Spleen (tissue), 11 donors: ENCODE data around the gene MUS81. TPM values are rescaled to one million over a fixed set of nuclear protein-coding genes. Genes with fewer than 3 reads are reported as not detected.

ENCODE experiments used
- DNase-seq: peaks from one replicate; pipeline ENCODE4 v3.0.0-alpha.2; 2020
- H3K27ac ChIP-seq, 8 donors: fragments of 200-600 bp; sonication (generic) in 7 of 8; 1 replicate in 4 of 8; 2 replicates in 4 of 8; pipeline versions ENCODE4 v1.5.0 to v1.8.0; 2016 to 2021; ENCODE audit warnings: inconsistent platforms in 4 of 8, mild to moderate bottlenecking in 4 of 8, moderate library complexity in 1 of 8
- H3K27me3 ChIP-seq, 7 donors: fragments of 200-600 bp; sonication (generic) in 6 of 7; replicated peaks in 1 of 7; 1 replicate in 4 of 7; 2 replicates in 3 of 7; pipeline versions ENCODE4 v1.5.0 to v1.8.0; 2016 to 2021; ENCODE audit warnings: inconsistent platforms in 3 of 7, mild to moderate bottlenecking in 1 of 7
- H3K36me3 ChIP-seq, 6 donors: fragments of 200-600 bp; sonication (generic) in 5 of 6; 1 replicate in 4 of 6; 2 replicates in 2 of 6; pipeline versions ENCODE4 v1.5.0 to v1.8.0; 2016 to 2021; ENCODE audit warnings: inconsistent platforms in 2 of 6
- H3K4me1 ChIP-seq, 6 donors: fragments of 200-600 bp; sonication (generic) in 5 of 6; 1 replicate in 3 of 6; 2 replicates in 3 of 6; pipeline versions ENCODE4 v1.5.0 to v1.8.0; 2016 to 2021; ENCODE audit warnings: inconsistent platforms in 3 of 6
- H3K4me3 ChIP-seq, 8 donors: fragments of 200-600 bp; sonication (generic) in 7 of 8; 1 replicate in 4 of 8; 2 replicates in 4 of 8; pipeline versions ENCODE4 v1.5.0 to v1.8.0; 2016 to 2021; ENCODE audit warnings: inconsistent platforms in 4 of 8, mild to moderate bottlenecking in 4 of 8, moderate library complexity in 2 of 8
- H3K9me3 ChIP-seq, 8 donors: fragments of 200-600 bp; sonication (generic) in 7 of 8; 1 replicate in 4 of 8; 2 replicates in 4 of 8; pipeline versions ENCODE4 v1.5.0 to v1.8.0; 2016 to 2021; ENCODE audit warnings: inconsistent platforms in 4 of 8
- POLR2A ChIP-seq, 3 donors: fragments of 450-650 bp; IDR thresholded peaks; one replicate each; pipeline ENCODE4 v1.5.1; 2017; ENCODE audit warnings: antibody characterized with exemption in 3 of 3, mild to moderate bottlenecking in 1 of 3
- POLR2AphosphoS5 ChIP-seq, 3 donors: sonication (generic); formaldehyde crosslinking; IDR thresholded peaks; one replicate each; pipeline ENCODE4 v1.5.1; 2017; ENCODE audit warnings: antibody characterized with exemption in 3 of 3
- WGBS, 5 donors: extraction: QIAGEN DNeasy Blood & Tissue Kit in 3 of 5; methylation state at CpG; one replicate each; pipeline versions ENCODE4 v1.1.5 to v1.1.7; 2013 to 2018; 5-methylcytosine and 5-hydroxymethylcytosine counted together
- intact Hi-C: fragments of 100-400 bp; cut with DNase I; formaldehyde crosslinking; loops from one replicate; pipeline ENCODE4 v1.15.0; 2023; ENCODE audit warnings: low total_unique reads
- polyA plus RNA-seq, 3 donors: library from polyadenylated mRNA; stranded (reverse); fragments of 200-250 nt; gene quantifications; one replicate each; pipeline ENCODE4 v1.2.1, GENCODE V29; 2013
- total RNA-seq, 7 donors: library from RNA; depleted of rRNA in 3 of 7; stranded (reverse); fragments of >200 nt in 3 of 7; fragmentation: NEBNext Ultra II Directional in 4 of 7; extraction: Animal tissue kit (Norgen Biotek cat#: 25700) in 4 of 7; gene quantifications; one replicate each; pipeline versions ENCODE4 v1.1.0 to v1.2.1, GENCODE V29; 2016 to 2021
- TF ChIP-seq, protein P1 (sequence below), 11 experiments: fragments of 200-600 bp in 7 of 11; fragments of 450-650 bp in 4 of 11; sonication (generic) in 4 of 11; IDR thresholded peaks in 8 of 11; conservative IDR thresholded peaks in 3 of 11; 1 replicate in 7 of 11; 2 replicates in 4 of 11; pipeline versions ENCODE4 v1.4.0 to v1.8.0; 2016 to 2021; ENCODE audit warnings: antibody characterized with exemption in 11 of 11, inconsistent platforms in 4 of 11, mild to moderate bottlenecking in 1 of 11
- donor health status: healthy with polysubstance abuse.
- donor health status: DM: no; HTN: no; CAD: no; lungs with moderate emphysema.
- donor health status: DM: no; HTN: no; CAD: no.
- donor health status: Bipolar disorder and iron deficiency.
- donor health status: healthy.
- donor health status: DM: no; HTN: no; CAD: no.
- donor health status: DM: yes; HTN: yes; CAD: no.

Gene MUS81
- total and polyA plus RNA-seq, 10 donors: 54.8 to 93.5 (median 72.7) TPM

DNA sequence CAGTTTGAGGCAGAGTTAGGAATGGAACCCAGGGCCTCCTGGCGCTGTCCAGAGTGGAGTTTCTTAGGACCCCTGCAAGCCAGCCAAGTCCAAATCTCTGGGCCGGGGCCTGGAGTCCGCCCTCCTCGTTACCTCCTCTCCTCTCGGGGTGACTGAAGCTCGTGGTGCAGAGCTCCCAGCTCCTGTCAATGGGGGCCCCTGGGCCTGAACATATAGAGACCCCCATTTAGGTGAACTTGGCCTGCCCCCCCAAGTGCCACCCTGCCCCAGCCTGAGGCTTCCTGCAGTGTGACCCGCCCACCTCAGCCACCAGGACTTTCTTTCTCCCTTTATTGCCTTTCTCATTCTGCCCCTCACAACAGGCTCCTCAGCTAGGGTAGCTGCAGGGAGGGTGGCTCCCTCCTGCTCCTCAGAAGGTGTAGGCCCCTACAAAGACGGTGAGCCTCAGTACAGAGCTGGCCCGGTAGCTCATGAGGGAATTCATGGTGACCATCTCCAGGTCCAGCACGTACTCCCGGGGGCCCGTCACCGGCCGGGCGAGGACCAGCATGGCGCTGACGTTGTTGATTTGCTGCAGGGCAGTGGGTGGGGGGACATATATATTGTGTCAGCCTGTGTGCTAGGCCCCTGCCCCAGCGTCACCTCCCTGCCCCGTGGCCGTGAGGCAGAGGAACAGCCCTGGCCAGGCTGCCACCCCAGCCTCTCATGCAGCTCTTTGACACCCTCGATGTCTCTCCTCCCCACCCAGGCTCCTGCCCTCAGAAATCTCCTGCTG, 6.5 kb downstream of the MUS81 start:
- Histone ChIP-seq H3K4me1 (peaks cover 14 to 75% (median 41%) of the 10 kb centered on the region in 6 donors), H3K4me3 (no peak overlapping the region), H3K36me3 (peaks cover 5 to 68% (median 55%) of the 10 kb centered on the region in 6 donors), H3K27ac (peak overlapping the region in 1 of 8 donors; percentile 2), H3K9me3 (no peaks in the 10 kb centered on the region), H3K27me3 (no peaks in the 10 kb centered on the region)
- intact Hi-C loops: no loop called here
- WGBS, 5 donors: 87 to 91% (median 90%) methylated on average over 14 to 21 of the region's 21 CpGs
- no peak for TF ChIP-seq POLR2A (IDR thresholded peaks at IDR 0.05)
- TF ChIP-seq, protein P1, sequence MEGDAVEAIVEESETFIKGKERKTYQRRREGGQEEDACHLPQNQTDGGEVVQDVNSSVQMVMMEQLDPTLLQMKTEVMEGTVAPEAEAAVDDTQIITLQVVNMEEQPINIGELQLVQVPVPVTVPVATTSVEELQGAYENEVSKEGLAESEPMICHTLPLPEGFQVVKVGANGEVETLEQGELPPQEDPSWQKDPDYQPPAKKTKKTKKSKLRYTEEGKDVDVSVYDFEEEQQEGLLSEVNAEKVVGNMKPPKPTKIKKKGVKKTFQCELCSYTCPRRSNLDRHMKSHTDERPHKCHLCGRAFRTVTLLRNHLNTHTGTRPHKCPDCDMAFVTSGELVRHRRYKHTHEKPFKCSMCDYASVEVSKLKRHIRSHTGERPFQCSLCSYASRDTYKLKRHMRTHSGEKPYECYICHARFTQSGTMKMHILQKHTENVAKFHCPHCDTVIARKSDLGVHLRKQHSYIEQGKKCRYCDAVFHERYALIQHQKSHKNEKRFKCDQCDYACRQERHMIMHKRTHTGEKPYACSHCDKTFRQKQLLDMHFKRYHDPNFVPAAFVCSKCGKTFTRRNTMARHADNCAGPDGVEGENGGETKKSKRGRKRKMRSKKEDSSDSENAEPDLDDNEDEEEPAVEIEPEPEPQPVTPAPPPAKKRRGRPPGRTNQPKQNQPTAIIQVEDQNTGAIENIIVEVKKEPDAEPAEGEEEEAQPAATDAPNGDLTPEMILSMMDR (IDR thresholded peaks at IDR 0.05 in 8 of 11, conservative IDR thresholded peaks at IDR 0.05 in 3 of 11): no peak
- peak in 2 of 3 donors; percentile 34 to 60 for TF ChIP-seq POLR2AphosphoS5 (IDR thresholded peaks at IDR 0.05)
- DNase-seq: peak; percentile 75

DNA sequence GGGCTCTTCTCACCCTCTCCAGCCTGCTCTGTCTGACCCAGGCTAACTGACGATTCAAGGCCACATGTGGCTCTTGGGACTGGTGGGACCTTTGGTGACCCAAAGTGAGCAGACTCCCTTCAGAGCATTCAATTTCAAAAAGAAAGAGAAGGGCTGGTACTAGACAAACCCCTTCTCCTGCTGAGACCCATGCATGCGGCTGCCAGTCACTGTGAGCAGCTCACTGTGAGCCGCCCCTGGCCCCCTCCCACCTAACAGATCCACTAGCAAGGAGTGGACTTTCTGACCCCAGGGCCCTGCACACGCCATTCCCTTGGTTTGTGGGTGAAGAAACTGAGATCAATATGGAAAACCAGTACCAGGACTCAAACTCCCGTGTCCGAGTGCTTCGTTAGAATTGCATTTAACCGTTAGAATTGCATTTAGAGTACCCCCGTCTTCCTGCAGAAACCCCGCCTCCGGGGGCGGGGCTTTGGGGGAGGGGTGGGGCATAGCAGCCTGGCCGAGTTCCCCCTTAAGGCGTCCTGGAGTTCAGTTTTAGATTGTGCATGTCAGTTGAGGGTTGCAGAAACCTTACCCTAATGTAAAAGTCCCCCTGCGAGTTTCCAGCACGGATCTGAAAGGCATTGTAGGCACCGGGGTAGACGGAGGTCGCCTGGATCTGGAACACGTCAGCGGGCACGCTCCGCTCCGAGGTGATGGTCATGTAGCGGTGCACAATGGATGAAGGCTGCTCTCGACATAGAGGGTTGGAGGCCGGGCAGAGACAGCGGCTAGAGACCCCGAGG, 7.2 kb downstream of the MUS81 start:
- 56 to 67% (median 62%) methylated on average over 28 to 29 of the region's 29 CpGs for WGBS, 5 donors
- peaks cover 0 to 5% (median 0%) of the 10 kb centered on the region in 7 donors for H3K27me3 ChIP-seq
- intact Hi-C loops: no loop called here
- TF ChIP-seq POLR2AphosphoS5 (IDR thresholded peaks at IDR 0.05): no peak
- TF ChIP-seq POLR2A (IDR thresholded peaks at IDR 0.05): no peak
- TF ChIP-seq, protein P1 (IDR thresholded peaks at IDR 0.05 in 8 of 11, conservative IDR thresholded peaks at IDR 0.05 in 3 of 11): no peak
- H3K27ac ChIP-seq: peak overlapping the region in 1 of 8 donors; percentile 2
- DNase-seq: peak; percentile 72
- no peak overlapping the region for H3K4me3 ChIP-seq
- H3K36me3 ChIP-seq: peaks cover 5 to 60% (median 49%) of the 10 kb centered on the region in 6 donors
- H3K9me3 ChIP-seq: no peaks in the 10 kb centered on the region
- peaks cover 8 to 75% (median 40%) of the 10 kb centered on the region in 6 donors for H3K4me1 ChIP-seq

DNA sequence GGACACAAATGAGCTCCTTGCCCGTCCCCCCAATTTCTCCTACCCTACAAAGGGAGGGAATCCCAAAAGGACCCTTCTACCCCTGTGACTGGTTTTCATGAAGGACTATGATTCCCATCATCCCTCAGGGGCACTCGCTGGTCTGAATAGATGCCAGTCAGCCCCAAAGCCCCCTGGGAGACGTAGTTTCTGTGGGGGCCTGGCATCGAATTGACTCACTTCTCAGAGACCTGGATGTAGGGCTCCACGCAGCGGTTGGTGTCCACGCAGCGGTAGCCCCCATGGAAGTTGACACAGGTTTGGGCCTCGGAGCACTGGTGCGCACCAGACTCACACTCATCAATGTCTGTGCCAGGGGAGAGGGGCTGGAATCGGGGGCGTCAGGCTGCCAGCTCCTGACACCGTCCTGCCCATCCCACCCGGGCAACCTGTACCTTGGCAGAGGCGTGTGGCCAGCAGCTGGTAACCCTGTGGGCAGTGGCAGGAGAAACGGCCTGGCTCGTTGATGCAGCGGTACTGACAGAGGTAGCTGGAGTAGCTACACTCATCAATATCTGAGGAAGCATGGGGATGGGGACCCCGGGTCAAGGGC, 7.9 kb downstream of the MUS81 start:
- DNase-seq: peak; percentile 78
- H3K27me3 ChIP-seq: peaks cover 0 to 11% (median 0%) of the 10 kb centered on the region in 7 donors
- H3K4me3 ChIP-seq: no peak overlapping the region
- TF ChIP-seq POLR2A (IDR thresholded peaks at IDR 0.05): no peak
- TF ChIP-seq POLR2AphosphoS5 (IDR thresholded peaks at IDR 0.05): peak in 2 of 3 donors; percentile 60 to 78
- WGBS, 5 donors: 89 to 95% (median 91%) methylated on average over 13 to 19 of the region's 19 CpGs
- intact Hi-C loops: no loop called here
- H3K36me3 ChIP-seq: peaks cover 5 to 53% (median 42%) of the 10 kb centered on the region in 6 donors
- H3K27ac ChIP-seq: no peak overlapping the region
- H3K4me1 ChIP-seq: peaks cover 11 to 75% (median 42%) of the 10 kb centered on the region in 6 donors
- H3K9me3 ChIP-seq: no peaks in the 10 kb centered on the region

DNA sequence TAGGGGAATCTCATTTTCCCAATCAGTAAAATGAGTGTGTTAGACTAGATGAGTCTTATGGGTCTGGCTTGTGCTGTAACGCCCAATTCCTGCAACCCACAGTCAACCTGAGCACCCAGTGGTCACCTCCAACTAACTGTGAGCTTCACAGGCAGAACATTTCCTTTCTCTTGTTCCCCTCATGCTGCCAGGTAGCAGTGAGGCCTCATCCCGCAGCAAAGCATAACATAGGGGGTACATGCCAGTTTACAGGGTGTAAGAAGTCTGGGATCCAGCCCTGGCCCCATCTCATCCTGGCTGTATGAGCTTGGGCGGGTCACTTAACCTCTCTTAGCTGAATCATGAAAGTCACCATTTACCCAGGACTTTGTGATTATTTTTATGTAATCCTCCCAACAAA, 8.7 kb downstream of the MUS81 start:
- Histone ChIP-seq H3K36me3 (peaks cover 2 to 46% (median 35%) of the 10 kb centered on the region in 6 donors), H3K27ac (no peak overlapping the region), H3K4me1 (peaks cover 14 to 76% (median 46%) of the 10 kb centered on the region in 6 donors), H3K4me3 (no peak overlapping the region), H3K27me3 (peaks cover 0 to 11% (median 0%) of the 10 kb centered on the region in 7 donors), H3K9me3 (no peaks in the 10 kb centered on the region)
- no peak for DNase-seq
- WGBS, 5 donors: 79 to 95% (median 93%) methylated on average over 3 of the region's 3 CpGs
- TF ChIP-seq POLR2A (IDR thresholded peaks at IDR 0.05) (no peak), POLR2AphosphoS5 (IDR thresholded peaks at IDR 0.05) (no peak)
- TF ChIP-seq, protein P1 (IDR thresholded peaks at IDR 0.05 in 8 of 11, conservative IDR thresholded peaks at IDR 0.05 in 3 of 11): no peak
- intact Hi-C loops: no loop called here
